Karpas-422 (cell line): ENCODE data around the gene CUL7. TPM values are rescaled to one million over a fixed set of nuclear protein-coding genes. Genes with fewer than 3 reads are reported as not detected.

Experiments
- DNase-seq: peaks from one replicate; pipeline ENCODE4 v3.0.0-alpha.2; 2015
- H2AFZ ChIP-seq: fragments of 200-600 bp; sonication (generic); 2 replicates; pipeline ENCODE4 v1.6.1; 2014; ENCODE audit warnings: antibody characterized with exemption, low read length, mixed read lengths
- H3K27ac ChIP-seq: fragments of 200-600 bp; sonication (generic); 2 replicates; pipeline ENCODE4 v1.5.1; 2014; ENCODE audit warnings: mild to moderate bottlenecking, low read length, moderate library complexity
- H3K27me3 ChIP-seq: fragments of 200-600 bp; sonication (generic); 2 replicates; pipeline ENCODE4 v1.6.1; 2014; ENCODE audit warnings: low read length, mixed read lengths
- H3K36me3 ChIP-seq: fragments of 200-600 bp; sonication (generic); 2 replicates; pipeline ENCODE4 v1.6.1; 2014; ENCODE audit warnings: low read length, mixed read lengths; ENCODE audit not compliant: insufficient read depth
- H3K4me1 ChIP-seq: fragments of 200-600 bp; sonication (generic); 2 replicates; pipeline ENCODE4 v1.6.1; 2014; ENCODE audit warnings: mild to moderate bottlenecking, low read length, mixed read lengths
- H3K4me2 ChIP-seq: fragments of 200-600 bp; sonication (generic); 2 replicates; pipeline ENCODE4 v1.6.1; 2014; ENCODE audit warnings: low read length, low read depth, mild to moderate bottlenecking; ENCODE audit not compliant: poor library complexity, severe bottlenecking
- H3K4me3 ChIP-seq: fragments of 200-600 bp; sonication (generic); 2 replicates; pipeline ENCODE4 v1.5.1; 2014; ENCODE audit warnings: mild to moderate bottlenecking, antibody characterized with exemption, low read length, mixed read lengths
- H3K79me2 ChIP-seq: fragments of 200-600 bp; sonication (generic); 2 replicates; pipeline ENCODE4 v1.6.1; 2014; ENCODE audit warnings: mild to moderate bottlenecking, low read length, mixed read lengths
- H3K9ac ChIP-seq: fragments of 200-600 bp; sonication (generic); 2 replicates; pipeline ENCODE4 v1.6.0; 2014; ENCODE audit warnings: low read length
- H3K9me2 ChIP-seq: fragments of 200-600 bp; sonication (generic), shearing (Covaris generic); replicated peaks from 2 replicates; pipeline ENCODE4 v1.6.0; 2014; ENCODE audit warnings: mild to moderate bottlenecking, low read length, moderate library complexity; ENCODE audit not compliant: insufficient read depth
- H3K9me3 ChIP-seq: fragments of 300-700, 200-600 bp; sonication (generic); 2 replicates; pipeline ENCODE4 v1.6.1; 2014; ENCODE audit warnings: low read length, mixed read lengths
- H4K20me1 ChIP-seq: fragments of 200-600 bp; sonication (generic); 2 replicates; pipeline ENCODE4 v1.6.1; 2014; ENCODE audit warnings: mild to moderate bottlenecking, antibody characterized with exemption, low read length, low read depth; ENCODE audit not compliant: insufficient read depth
- total RNA-seq: library from RNA; depleted of rRNA; stranded (reverse); fragments of >200 nt; shearing (Covaris generic); gene quantifications from 2 replicates; pipeline ENCODE4 v1.2.3, GENCODE V29; 2014; ENCODE audit warnings: low replicate concordance; rRNA removed

Gene CUL7
- 20.2 and 22.2 TPM in 2 replicates for total RNA-seq

- H4K20me1 ChIP-seq = no peaks in the 10 kb centered on the region
- peak within 1 kb of the TSS; percentile 69 for H3K27ac ChIP-seq
- H3K79me2 ChIP-seq = peaks cover 33% of the 10 kb centered on the region
- peak within 1 kb of the TSS; percentile 98 for H3K9ac ChIP-seq
- H3K4me1 ChIP-seq = peaks cover 36% of the 10 kb centered on the region
- peak within 1 kb of the TSS; percentile 50 for H2AFZ ChIP-seq
- H3K27me3 ChIP-seq = no peaks in the 10 kb centered on the region
- peak within 1 kb of the TSS; percentile 99 for H3K4me3 ChIP-seq
- DNase-seq = peak; percentile 97
- peak within 1 kb of the TSS; percentile 100 for H3K4me2 ChIP-seq
- H3K9me2 ChIP-seq = no peaks in the 10 kb centered on the region
- 0 out of 2 replicates have a peak, but pooled peaks cover 9% of the 10 kb centered on the region for H3K36me3 ChIP-seq
- no peaks in the 10 kb centered on the region for H3K9me3 ChIP-seq
These were observed at the start of gene CUL7 for GRCh38 chr6:43053545-43054205. TSS of gene CUL7 (minus strand) at chr6:43053851. CDS start at chr6:43052788, 1,063 bp downstream.

- Histone ChIP-seq H4K20me1 (no peaks in the 10 kb centered on the region), H3K27ac (no peak overlapping the region), H3K4me1 (peaks cover 13% of the 10 kb centered on the region), H3K9ac (no peak overlapping the region), H2AFZ (no peak overlapping the region), H3K4me3 (no peak overlapping the region), H3K27me3 (no peaks in the 10 kb centered on the region), H3K79me2 (no peaks in the 10 kb centered on the region), H3K9me3 (no peaks in the 10 kb centered on the region), H3K36me3 (no peaks in the 10 kb centered on the region), H3K9me2 (no peaks in the 10 kb centered on the region), H3K4me2 (no peak overlapping the region)
- DNase-seq = no peak
These were observed 47.8 kb upstream of the CUL7 start for GRCh38 chr6:43101497-43101896.

GRCh38 chr6:43097502-43097901, 43.9 kb upstream of the CUL7 start:
- Histone ChIP-seq H2AFZ (no peak overlapping the region), H3K4me2 (no peak overlapping the region), H3K9me2 (no peaks in the 10 kb centered on the region), H3K9ac (no peak overlapping the region), H3K4me3 (no peak overlapping the region), H3K4me1 (peaks cover 27% of the 10 kb centered on the region), H3K9me3 (no peaks in the 10 kb centered on the region), H4K20me1 (no peaks in the 10 kb centered on the region), H3K36me3 (no peaks in the 10 kb centered on the region), H3K27me3 (no peaks in the 10 kb centered on the region), H3K79me2 (no peaks in the 10 kb centered on the region), H3K27ac (no peak overlapping the region)
- DNase-seq = no peak

GRCh38 chr6:43097098-43097489, 43.4 kb upstream of the CUL7 start:
- Histone ChIP-seq H3K4me2 (peak overlapping the region; percentile 33), H2AFZ (peak overlapping the region; percentile 13; the same call in 1 of the 2 replicates), H3K27me3 (no peaks in the 10 kb centered on the region), H3K36me3 (no peaks in the 10 kb centered on the region), H3K9ac (peak overlapping the region; percentile 1; the same call in 1 of the 2 replicates), H4K20me1 (no peaks in the 10 kb centered on the region), H3K4me3 (no peak overlapping the region), H3K27ac (no peak overlapping the region), H3K9me2 (no peaks in the 10 kb centered on the region), H3K9me3 (no peaks in the 10 kb centered on the region), H3K79me2 (no peaks in the 10 kb centered on the region), H3K4me1 (peaks cover 27% of the 10 kb centered on the region)
- no peak for DNase-seq

GRCh38 chr6:43096451-43097097, 42.9 kb upstream of the CUL7 start:
- Histone ChIP-seq H3K4me2 (peak overlapping the region; percentile 33), H3K27me3 (no peaks in the 10 kb centered on the region), H3K9me3 (no peaks in the 10 kb centered on the region), H3K9ac (peak overlapping the region; percentile 1; the same call in 1 of the 2 replicates), H3K9me2 (no peaks in the 10 kb centered on the region), H3K36me3 (no peaks in the 10 kb centered on the region), H3K27ac (no peak overlapping the region), H3K4me1 (peaks cover 27% of the 10 kb centered on the region), H3K4me3 (no peak overlapping the region), H3K79me2 (no peaks in the 10 kb centered on the region), H2AFZ (peak overlapping the region; percentile 13; the same call in 1 of the 2 replicates), H4K20me1 (no peaks in the 10 kb centered on the region)
- no peak for DNase-seq

GRCh38 chr6:43095939-43096338, 42.3 kb upstream of the CUL7 start:
- no peak overlapping the region for H3K4me3 ChIP-seq
- H3K27ac ChIP-seq = no peak overlapping the region
- H3K9me2 ChIP-seq = no peaks in the 10 kb centered on the region
- H2AFZ ChIP-seq = no peak overlapping the region
- no peak overlapping the region for H3K4me2 ChIP-seq
- H3K27me3 ChIP-seq = no peaks in the 10 kb centered on the region
- H4K20me1 ChIP-seq = no peaks in the 10 kb centered on the region
- peaks cover 27% of the 10 kb centered on the region for H3K4me1 ChIP-seq
- no peaks in the 10 kb centered on the region for H3K9me3 ChIP-seq
- DNase-seq = no peak
- no peaks in the 10 kb centered on the region for H3K79me2 ChIP-seq
- H3K36me3 ChIP-seq = no peaks in the 10 kb centered on the region
- H3K9ac ChIP-seq = 0 out of 2 replicates have a peak overlapping the region, but pooled peaks have one; percentile 1

GRCh38 chr6:43093436-43094289, 40.0 kb upstream of the CUL7 start:
- no peak overlapping the region for H3K4me2 ChIP-seq
- no peak overlapping the region for H3K27ac ChIP-seq
- no peaks in the 10 kb centered on the region for H3K9me2 ChIP-seq
- no peak overlapping the region for H3K4me3 ChIP-seq
- H3K27me3 ChIP-seq = no peaks in the 10 kb centered on the region
- H3K9me3 ChIP-seq = no peaks in the 10 kb centered on the region
- no peaks in the 10 kb centered on the region for H4K20me1 ChIP-seq
- H3K4me1 ChIP-seq = peaks cover 27% of the 10 kb centered on the region
- H2AFZ ChIP-seq = no peak overlapping the region
- H3K36me3 ChIP-seq = no peaks in the 10 kb centered on the region
- H3K9ac ChIP-seq = no peak overlapping the region
- H3K79me2 ChIP-seq = no peaks in the 10 kb centered on the region
- no peak for DNase-seq

GRCh38 chr6:43092635-43093034, 39.0 kb upstream of the CUL7 start:
- H3K4me2 ChIP-seq = no peak overlapping the region
- no peaks in the 10 kb centered on the region for H3K9me2 ChIP-seq
- H3K36me3 ChIP-seq = no peaks in the 10 kb centered on the region
- H3K9ac ChIP-seq = no peak overlapping the region
- H2AFZ ChIP-seq = no peak overlapping the region
- H3K4me3 ChIP-seq = no peak overlapping the region
- no peaks in the 10 kb centered on the region for H3K79me2 ChIP-seq
- H3K27ac ChIP-seq = no peak overlapping the region
- H4K20me1 ChIP-seq = no peaks in the 10 kb centered on the region
- no peak for DNase-seq
- no peaks in the 10 kb centered on the region for H3K27me3 ChIP-seq
- H3K9me3 ChIP-seq = no peaks in the 10 kb centered on the region
- H3K4me1 ChIP-seq = peaks cover 25% of the 10 kb centered on the region
